ENCODE data around the gene GABRG3. TPM values are rescaled to one million over a fixed set of nuclear protein-coding genes. Genes with fewer than 3 reads are reported as not detected.

GABRG3 gene
- total RNA-seq, 1 experiment from 2014 or later, result 0.20 TPM

GRCh38 chr15:27059610-27060202, 88.7 kb downstream of the GABRG3 start:
- peak; percentile 56 for DNase-seq (ENCODE audit: extremely low read depth, low read depth)

- no peak for DNase-seq (ENCODE audit: extremely low read depth, low read depth)
Measured at GRCh38 chr15:27061739-27062138, 90.8 kb downstream of the GABRG3 start.

DNA sequence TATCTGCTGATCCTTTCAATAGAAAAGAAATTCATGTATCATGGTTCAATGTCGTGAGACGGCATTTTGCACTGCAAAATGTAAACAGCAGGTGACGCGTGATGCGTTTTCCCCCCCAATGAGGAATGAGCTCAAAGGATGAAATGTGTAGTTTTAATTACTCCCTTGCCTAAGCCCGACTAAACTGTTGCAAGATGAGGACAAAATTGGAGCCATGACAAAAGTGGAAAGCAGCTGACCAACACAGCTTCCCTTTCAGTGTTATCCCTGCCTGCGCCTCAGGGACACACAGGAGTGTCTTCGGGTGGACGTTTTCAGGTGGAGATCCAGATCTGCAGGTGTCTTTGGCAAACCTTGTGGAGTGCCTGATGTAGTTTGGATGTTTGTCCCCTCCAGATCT, 92.0 kb downstream of the GABRG3 start:
- no peak for DNase-seq (ENCODE audit: extremely low read depth, low read depth)

DNA sequence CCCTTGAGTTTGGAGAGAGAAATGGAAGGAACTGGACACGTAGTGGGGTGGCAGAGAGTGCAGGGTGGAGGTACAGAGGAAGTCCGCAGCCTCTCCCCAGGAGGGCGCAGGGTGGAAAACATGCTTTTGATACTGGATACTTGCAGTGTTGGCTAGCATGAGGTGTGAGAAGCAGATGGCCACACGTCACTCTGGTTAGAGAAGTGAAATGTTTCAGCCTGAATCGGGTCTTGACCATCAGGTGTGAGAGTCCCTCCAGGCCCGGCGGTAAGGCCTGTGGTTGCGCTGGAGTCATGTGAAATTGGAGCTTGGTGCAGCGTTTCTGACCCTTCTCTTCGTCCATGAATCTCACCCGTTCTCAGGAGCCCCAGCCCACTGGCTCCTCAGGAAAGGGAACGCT, 93.1 kb downstream of the GABRG3 start:
- DNase-seq (ENCODE audit: extremely low read depth, low read depth), result no peak

DNA sequence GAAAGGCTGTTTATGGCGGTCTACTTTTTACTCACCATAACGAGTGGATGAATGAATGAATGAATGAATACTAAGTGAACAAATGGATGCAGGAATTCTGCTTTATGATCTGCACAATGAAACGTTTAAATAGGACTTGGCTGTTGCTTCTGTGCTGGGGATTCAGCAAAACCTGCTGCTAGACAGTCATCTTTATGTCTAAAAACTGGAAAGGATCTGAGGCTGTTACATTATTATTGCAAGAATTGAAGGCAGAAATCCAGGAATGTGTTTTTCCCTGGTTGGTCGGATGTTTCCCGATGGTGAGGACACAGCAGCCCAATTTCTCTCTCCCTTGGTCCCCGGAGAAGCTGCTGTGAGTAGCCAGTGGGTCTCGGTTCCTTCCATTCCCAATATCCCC, 94.2 kb downstream of the GABRG3 start:
- no peak for DNase-seq (ENCODE audit: extremely low read depth, low read depth)

GRCh38 chr15:27065785-27066184, 94.8 kb downstream of the GABRG3 start:
- no peak for DNase-seq (ENCODE audit: extremely low read depth, low read depth)

DNA sequence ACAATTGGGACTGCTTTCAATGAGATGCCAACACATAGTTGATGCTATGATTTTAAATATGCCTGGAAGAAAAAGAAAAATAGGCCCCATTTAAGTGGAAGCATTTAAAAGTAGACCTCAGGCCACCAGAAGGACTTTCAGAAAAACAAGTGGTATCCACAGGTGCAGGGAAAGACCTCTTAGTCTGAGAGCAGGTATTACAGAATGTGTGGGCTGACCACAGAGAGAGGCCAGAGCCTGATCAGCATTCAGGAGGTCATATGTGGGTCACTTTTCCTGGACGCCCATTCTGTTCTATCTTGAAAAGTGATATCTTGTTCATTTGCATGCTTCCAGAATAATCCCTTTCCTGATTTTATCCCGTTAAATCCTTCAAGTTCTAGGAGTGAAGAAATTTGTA, 95.5 kb downstream of the GABRG3 start:
- no peak for DNase-seq (ENCODE audit: extremely low read depth, low read depth)

GRCh38 chr15:27067175-27067574, 96.2 kb downstream of the GABRG3 start:
- DNase-seq (ENCODE audit: extremely low read depth, low read depth), result no peak

DNA sequence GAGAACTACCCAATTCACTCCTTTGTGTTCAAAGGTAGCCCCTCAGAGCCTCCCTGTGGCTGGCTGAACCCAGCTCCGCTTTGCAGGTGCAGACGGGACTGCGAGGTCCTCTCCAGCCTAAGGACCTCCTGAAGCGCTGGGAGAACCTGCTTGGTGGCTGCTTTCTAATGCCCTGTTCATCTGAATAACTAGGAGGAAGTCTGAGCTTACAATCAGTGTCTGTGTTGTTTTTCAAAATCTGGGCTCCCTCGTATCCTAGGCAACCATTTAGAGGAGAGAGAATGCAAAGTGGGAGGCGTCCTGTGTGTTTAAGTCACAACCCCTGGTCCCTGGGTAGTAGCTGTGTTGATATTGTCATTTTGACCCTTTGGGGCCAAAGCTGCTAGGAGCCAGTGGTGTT, 99.9 kb downstream of the GABRG3 start:
- no peak for DNase-seq (ENCODE audit: extremely low read depth, low read depth)

GRCh38 chr15:27074179-27074578, 103.2 kb downstream of the GABRG3 start:
- DNase-seq (ENCODE audit: extremely low read depth, low read depth), result no peak

- no peak for DNase-seq (ENCODE audit: extremely low read depth, low read depth)
Measured at GRCh38 chr15:27077790-27078189, 106.8 kb downstream of the GABRG3 start.

DNA sequence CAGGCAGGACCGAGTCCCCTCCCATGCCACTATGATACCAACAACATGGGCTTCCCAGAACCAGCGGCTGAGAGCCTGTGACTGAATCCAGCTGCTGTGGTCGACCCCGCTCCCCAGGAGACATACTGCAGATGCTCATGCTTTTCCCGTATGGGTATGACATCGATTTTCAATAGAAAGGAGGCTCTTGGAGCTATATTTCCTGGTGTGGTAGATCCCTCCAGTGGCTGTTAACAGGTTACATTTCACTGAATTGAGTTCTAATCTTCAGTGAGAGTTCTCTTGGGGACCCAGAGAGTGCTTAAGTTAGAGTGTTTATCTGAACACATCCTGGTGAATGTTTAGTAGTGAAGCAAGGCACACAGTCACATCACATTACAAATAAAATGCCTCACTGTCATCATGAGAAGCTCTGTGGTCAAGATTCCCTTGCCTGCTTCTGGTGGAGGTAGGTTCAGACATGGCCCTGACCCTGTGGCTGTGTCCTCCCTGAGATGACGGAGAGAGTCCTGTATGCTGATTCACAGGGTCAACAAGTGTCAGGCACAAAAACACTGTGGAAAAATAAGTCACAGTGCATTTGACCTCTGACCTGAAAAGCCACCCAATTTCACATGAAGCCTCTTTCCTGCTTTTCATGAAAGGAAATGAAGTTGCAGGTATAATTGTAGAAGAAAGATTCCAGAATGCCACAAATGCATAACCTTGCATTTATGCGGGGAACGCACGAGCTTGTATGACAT, 110.9 kb downstream of the GABRG3 start:
- DNase-seq (ENCODE audit: extremely low read depth, low read depth), result no peak

- no peak for DNase-seq (ENCODE audit: extremely low read depth, low read depth)
Measured at GRCh38 chr15:27082526-27082925, 111.5 kb downstream of the GABRG3 start.

DNA sequence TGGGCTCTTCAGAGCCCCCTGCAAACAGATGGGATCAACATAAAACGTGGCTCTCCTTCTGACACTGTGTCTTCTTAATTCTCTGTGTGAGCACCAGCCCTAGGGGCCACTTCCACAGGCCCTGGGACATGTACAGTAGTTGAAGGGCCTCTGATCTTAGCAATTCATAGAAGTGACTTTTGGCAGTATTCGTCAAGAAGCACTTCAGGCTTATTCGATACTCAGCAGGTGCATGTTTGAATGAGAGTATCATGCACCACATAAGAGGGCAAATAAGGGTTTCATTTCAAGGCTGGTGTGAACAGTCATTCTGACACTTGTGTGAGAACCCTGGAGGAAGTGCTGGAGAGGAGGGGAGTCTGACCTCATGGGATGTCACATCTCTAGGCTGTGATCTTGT, 113.9 kb downstream of the GABRG3 start:
- DNase-seq (ENCODE audit: extremely low read depth, low read depth), result peak; percentile 29

- DNase-seq (ENCODE audit: extremely low read depth, low read depth), result no peak
Measured at GRCh38 chr15:27086149-27086548, 115.2 kb downstream of the GABRG3 start.

DNA sequence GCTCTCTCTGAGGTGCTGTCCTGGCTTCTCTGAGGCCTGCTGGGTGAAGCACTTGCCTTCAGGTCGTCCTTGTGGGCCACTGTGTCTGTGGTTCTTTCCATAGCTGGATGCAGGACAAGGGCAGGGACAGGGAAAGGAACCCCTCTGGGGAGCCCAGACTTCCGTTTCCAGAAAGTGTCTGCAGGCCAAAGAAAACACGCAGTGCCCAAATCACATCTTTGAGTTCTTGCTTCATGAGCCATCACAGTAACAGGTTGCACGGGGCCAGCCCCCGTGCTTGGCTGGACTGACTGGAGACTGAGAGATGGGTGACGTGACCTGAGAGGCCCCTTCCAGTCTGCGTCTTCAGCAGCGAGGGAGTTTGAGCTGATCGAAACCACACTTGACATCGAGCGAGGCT, 115.8 kb downstream of the GABRG3 start:
- DNase-seq (ENCODE audit: extremely low read depth, low read depth), result no peak

DNA sequence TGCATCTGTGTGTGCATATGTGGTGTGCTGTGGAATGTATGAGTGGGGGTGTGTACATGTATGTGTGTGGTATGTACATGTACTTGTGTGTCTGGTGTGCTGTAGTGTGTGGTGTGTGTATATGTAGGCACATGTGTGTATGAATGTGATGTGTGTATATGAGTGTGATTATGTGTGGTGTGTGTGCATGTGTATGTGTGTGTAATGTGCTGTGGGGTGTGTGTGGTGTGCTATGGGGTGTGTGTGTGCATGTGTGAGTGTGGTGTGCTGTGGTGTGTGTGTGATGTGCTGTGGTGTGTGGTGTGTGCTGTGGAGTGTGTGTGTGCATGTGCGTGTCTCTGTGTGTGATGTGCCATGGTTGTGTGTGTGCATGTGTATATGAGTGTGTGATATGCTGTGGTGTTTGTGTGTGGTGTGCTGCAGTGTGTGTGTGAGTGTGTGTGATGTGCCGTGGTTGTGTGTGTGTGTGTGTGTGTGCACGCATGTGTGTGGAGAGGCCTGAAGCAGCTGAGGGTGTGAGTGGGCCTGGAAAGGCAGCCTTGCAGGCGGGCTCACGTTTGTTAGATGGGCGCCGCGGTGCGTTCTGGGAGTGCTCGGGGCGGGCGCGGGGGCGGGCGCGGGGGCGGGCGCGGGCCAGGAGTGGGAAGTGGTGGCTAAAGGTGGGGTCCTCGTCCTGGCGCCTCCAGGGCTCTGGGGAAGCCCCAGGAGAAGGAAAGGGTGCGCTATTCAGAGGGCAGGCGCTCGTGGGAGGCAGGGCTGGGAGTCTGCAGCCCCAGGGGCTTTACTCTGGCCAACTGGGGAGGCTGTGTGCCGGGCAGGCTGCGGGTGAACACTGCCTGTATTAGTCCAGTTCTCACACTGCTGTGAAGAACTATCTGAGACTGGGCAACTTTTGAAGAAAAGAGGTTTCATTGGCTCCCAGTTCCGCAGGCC, 116.9 kb downstream of the GABRG3 start:
- no peak for DNase-seq (ENCODE audit: extremely low read depth, low read depth)

GRCh38 chr15:27088584-27089232, 117.7 kb downstream of the GABRG3 start:
- DNase-seq (ENCODE audit: extremely low read depth, low read depth), result no peak

DNA sequence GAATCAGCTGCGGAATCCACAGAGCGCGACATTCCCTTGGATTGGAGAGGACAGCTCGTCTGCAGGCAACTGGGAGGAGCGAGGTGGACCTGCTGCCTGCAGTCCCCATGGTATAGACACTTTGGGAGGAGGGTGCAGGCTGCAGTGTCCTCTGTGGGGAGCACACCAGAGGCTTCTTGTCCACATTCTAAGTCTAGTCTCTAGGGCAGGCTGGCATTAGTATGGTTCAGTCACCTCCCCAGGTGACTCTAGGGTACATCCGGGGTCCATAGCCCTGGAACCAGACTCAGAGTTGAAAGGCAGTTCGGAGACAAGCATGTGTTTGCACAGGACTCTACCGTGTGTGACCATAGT, 118.2 kb downstream of the GABRG3 start:
- no peak for DNase-seq (ENCODE audit: extremely low read depth, low read depth)

DNA sequence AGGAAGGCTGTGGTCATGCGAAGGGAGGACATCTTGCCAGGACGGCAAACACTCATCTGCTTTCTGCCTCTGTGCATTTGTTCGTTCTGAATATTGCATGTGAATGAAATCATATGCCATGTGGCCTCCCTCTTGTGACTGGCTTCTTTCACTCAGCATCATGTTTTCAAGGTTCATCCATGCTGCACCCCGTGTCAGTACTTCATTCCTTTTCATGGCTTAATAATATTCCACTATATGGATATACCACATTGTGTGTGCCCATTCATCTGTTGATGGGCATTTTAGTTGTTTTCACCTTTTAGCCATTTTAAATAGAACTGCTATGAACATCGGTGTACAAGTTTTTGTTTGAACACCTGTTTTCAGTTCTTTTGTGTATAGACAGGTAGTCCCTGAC, 118.7 kb downstream of the GABRG3 start:
- no peak for DNase-seq (ENCODE audit: extremely low read depth, low read depth)

DNA sequence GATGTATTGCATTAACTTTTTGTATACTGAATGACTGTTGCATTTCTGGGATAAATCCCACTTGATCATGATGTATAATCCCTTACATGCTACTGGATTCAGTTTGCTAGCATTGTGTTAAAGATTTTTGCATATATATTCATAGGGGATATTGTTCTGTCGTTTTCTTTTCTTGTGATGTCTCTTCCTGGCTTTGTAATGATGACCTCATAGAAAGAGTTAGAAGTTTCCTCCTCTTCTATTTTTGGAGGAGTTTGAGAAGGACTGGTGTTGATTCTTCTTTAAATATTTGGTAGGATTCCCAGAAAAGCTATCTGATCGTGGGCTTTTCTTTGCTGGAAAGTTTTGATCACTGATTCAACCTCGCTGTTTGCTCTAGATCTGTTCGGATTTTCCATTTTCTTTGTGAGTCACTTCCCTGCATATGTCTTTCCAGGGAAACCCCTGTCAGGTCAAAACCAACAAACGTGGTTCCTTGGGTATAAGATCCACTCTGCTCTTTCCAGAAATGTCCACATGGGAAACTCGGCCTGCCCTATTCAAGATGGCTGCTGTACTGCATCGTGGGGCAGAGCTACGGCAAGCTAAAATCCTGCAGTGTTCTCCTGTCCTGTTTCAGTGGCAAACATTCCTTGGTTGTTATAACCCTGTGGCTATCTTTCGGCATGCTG, 120.4 kb downstream of the GABRG3 start:
- no peak for DNase-seq (ENCODE audit: extremely low read depth, low read depth)
